ENCODE measurements around the gene TMEM176A.

Gene TMEM176A

GRCh38 chr7:150791304-150791703 lies 9.3 kb upstream of the TMEM176A start:
- TF ChIP-seq CREB5 (CRISPR knock-in tag; IDR thresholded peaks at IDR 0.05; ENCODE audit: low read depth) (no peak), ZNF70 (CRISPR knock-in tag; IDR thresholded peaks at IDR 0.05) (no peak), OSR1 (CRISPR knock-in tag; IDR thresholded peaks at IDR 0.05) (no peak), ZFP3 (CRISPR knock-in tag; IDR thresholded peaks at IDR 0.05) (no peak), TSHZ2 (CRISPR knock-in tag; IDR thresholded peaks at IDR 0.05) (no peak), RARB (CRISPR knock-in tag; IDR thresholded peaks at IDR 0.05) (no peak), TOX (CRISPR knock-in tag; IDR thresholded peaks at IDR 0.05; ENCODE audit: borderline replicate concordance) (no peak), GLIS3 (CRISPR knock-in tag; IDR thresholded peaks at IDR 0.05) (no peak), CSRNP3 (CRISPR knock-in tag; IDR thresholded peaks at IDR 0.05) (no peak), TCF4 (CRISPR knock-in tag; IDR thresholded peaks at IDR 0.05; ENCODE audit: borderline replicate concordance) (no peak), SNAI2 (CRISPR knock-in tag; IDR thresholded peaks at IDR 0.05) (no peak), ZNF565 (CRISPR knock-in tag; conservative IDR thresholded peaks at IDR 0.05; ENCODE audit: low read depth) (no peak), POU6F1 (CRISPR knock-in tag; IDR thresholded peaks at IDR 0.05; ENCODE audit: borderline replicate concordance, low read depth) (no peak), CSDC2 (CRISPR knock-in tag; IDR thresholded peaks at IDR 0.05) (no peak)
- no peak for ATAC-seq

GRCh38 chr7:150791746-150792452 lies 8.7 kb upstream of the TMEM176A start:
- TF ChIP-seq BACH2 (CRISPR knock-in tag; IDR thresholded peaks at IDR 0.05; ENCODE audit: borderline replicate concordance) (no peak), ZNF70 (CRISPR knock-in tag; IDR thresholded peaks at IDR 0.05) (no peak), ZFP30 (CRISPR knock-in tag; IDR thresholded peaks at IDR 0.05) (no peak), TCF4 (CRISPR knock-in tag; IDR thresholded peaks at IDR 0.05; ENCODE audit: borderline replicate concordance) (no peak), CSRNP3 (CRISPR knock-in tag; IDR thresholded peaks at IDR 0.05) (no peak), ZNF565 (CRISPR knock-in tag; conservative IDR thresholded peaks at IDR 0.05; ENCODE audit: low read depth) (no peak), SNAI2 (CRISPR knock-in tag; IDR thresholded peaks at IDR 0.05) (no peak), ISL1 (CRISPR knock-in tag; IDR thresholded peaks at IDR 0.05) (no peak), TOX (CRISPR knock-in tag; IDR thresholded peaks at IDR 0.05; ENCODE audit: borderline replicate concordance) (no peak), TSHZ2 (CRISPR knock-in tag; IDR thresholded peaks at IDR 0.05) (no peak), ESRRG (CRISPR knock-in tag; IDR thresholded peaks at IDR 0.05) (no peak), CREB5 (CRISPR knock-in tag; IDR thresholded peaks at IDR 0.05; ENCODE audit: low read depth) (no peak), ARNTL (CRISPR knock-in tag; IDR thresholded peaks at IDR 0.05; ENCODE audit: borderline replicate concordance, low read depth) (no peak)
- ATAC-seq, result no peak

All from SK-N-SH treated with all-trans-retinoic acid at 6 μM for 48 hours (cell line).